ENCODE results near the gene ARHGDIB.

DNA sequence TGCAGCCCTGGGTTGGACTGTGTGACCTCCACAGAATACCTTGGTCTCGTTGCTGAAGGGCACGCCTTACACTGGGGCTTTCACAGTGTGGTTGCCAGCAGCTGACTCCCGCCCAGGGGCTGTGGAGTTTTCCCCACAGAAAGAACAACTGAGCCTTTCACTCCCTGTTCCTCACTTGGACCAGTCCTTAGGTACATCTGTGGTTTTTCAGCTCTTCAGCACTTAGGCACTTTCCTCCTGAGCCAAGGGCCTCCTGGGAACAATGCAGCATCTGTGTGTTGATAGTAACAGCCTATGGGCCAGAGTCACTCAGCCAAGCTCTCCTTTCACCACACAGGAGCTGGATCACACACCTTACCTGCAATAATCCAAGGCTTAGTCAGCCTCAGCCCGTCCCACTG lies 48.0 kb downstream of the ARHGDIB start:
- TF ChIP-seq, protein P1, sequence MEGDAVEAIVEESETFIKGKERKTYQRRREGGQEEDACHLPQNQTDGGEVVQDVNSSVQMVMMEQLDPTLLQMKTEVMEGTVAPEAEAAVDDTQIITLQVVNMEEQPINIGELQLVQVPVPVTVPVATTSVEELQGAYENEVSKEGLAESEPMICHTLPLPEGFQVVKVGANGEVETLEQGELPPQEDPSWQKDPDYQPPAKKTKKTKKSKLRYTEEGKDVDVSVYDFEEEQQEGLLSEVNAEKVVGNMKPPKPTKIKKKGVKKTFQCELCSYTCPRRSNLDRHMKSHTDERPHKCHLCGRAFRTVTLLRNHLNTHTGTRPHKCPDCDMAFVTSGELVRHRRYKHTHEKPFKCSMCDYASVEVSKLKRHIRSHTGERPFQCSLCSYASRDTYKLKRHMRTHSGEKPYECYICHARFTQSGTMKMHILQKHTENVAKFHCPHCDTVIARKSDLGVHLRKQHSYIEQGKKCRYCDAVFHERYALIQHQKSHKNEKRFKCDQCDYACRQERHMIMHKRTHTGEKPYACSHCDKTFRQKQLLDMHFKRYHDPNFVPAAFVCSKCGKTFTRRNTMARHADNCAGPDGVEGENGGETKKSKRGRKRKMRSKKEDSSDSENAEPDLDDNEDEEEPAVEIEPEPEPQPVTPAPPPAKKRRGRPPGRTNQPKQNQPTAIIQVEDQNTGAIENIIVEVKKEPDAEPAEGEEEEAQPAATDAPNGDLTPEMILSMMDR (IDR thresholded peaks at IDR 0.05) = no peak
- TF ChIP-seq EP300 (IDR thresholded peaks at IDR 0.05) (no peak), POLR2A (IDR thresholded peaks at IDR 0.05) (no peak), POLR2AphosphoS5 (IDR thresholded peaks at IDR 0.05) (no peak)
